ENCODE data around the gene SIPA1L3.

GRCh38 chr19:37991176-37991835, 84.3 kb downstream of the SIPA1L3 start:
- TF ChIP-seq CAMTA2 (CRISPR knock-in tag; conservative IDR thresholded peaks at IDR 0.05) (no peak), MTA3 (IDR thresholded peaks at IDR 0.05; ENCODE audit: borderline replicate concordance) (no peak), ERF (CRISPR knock-in tag; IDR thresholded peaks at IDR 0.05) (no peak), KLF10 (CRISPR knock-in tag; IDR thresholded peaks at IDR 0.05) (no peak), POLR2A (conservative IDR thresholded peaks at IDR 0.05) (no peak), CTCF (IDR thresholded peaks at IDR 0.05 in 2 of 3, conservative IDR thresholded peaks at IDR 0.05 in 1 of 3; ENCODE audit: insufficient read depth in 2 of 3, low read depth in 1 of 3, low read length in 3 of 3) (no peak), RBBP5 (IDR thresholded peaks at IDR 0.05; ENCODE audit: borderline replicate concordance, insufficient read depth, low read length, poor library complexity, severe bottlenecking) (no peak), PREB (CRISPR knock-in tag; IDR thresholded peaks at IDR 0.05) (no peak)

Data from K562 (cell line).